ENCODE results near the gene GNB1.

GNB1 gene

GRCh38 chr1:1895456-1896336, 4.8 kb upstream of the GNB1 start:
- no peak for TF ChIP-seq CTCF (IDR thresholded peaks at IDR 0.05; ENCODE audit: low read depth, low read length)
- no peak overlapping the region for H3K4me3 ChIP-seq (ENCODE audit: low read depth, low read length)

- no peak for TF ChIP-seq CTCF (IDR thresholded peaks at IDR 0.05; ENCODE audit: low read depth, low read length)
- no peak overlapping the region for H3K4me3 ChIP-seq (ENCODE audit: low read depth, low read length)
These were observed 4.2 kb upstream of the GNB1 start for GRCh38 chr1:1895060-1895418.

- TF ChIP-seq CTCF (IDR thresholded peaks at IDR 0.05; ENCODE audit: low read depth, low read length): no peak
- H3K4me3 ChIP-seq (ENCODE audit: low read depth, low read length): no peak overlapping the region
These were observed 3.6 kb upstream of the GNB1 start for GRCh38 chr1:1894354-1895059.

- H3K4me3 ChIP-seq (ENCODE audit: low read depth, low read length): no peak overlapping the region
- TF ChIP-seq CTCF (IDR thresholded peaks at IDR 0.05; ENCODE audit: low read depth, low read length): no peak
These were observed 3.1 kb upstream of the GNB1 start for GRCh38 chr1:1893997-1894353.

GRCh38 chr1:1893291-1893985, 2.6 kb upstream of the GNB1 start:
- no peak overlapping the region for H3K4me3 ChIP-seq (ENCODE audit: low read depth, low read length)
- no peak for TF ChIP-seq CTCF (IDR thresholded peaks at IDR 0.05; ENCODE audit: low read depth, low read length)

- TF ChIP-seq CTCF (IDR thresholded peaks at IDR 0.05; ENCODE audit: low read depth, low read length): no peak
- H3K4me3 ChIP-seq (ENCODE audit: low read depth, low read length): no peak overlapping the region
These were observed 1.9 kb upstream of the GNB1 start for GRCh38 chr1:1892763-1893120.

Measured in WI38 (cell line).